IPS-11a (cell line): ENCODE results near the gene SF1.

Source experiments
- H3K4me3 ChIP-seq: one replicate; pipeline ENCODE4 v1.5.1; 2013; ENCODE audit warnings: low read depth, low read length, control low read depth

The SF1 gene

GRCh38 chr11:64801561-64802369 is 23.4 kb upstream of the SF1 start:
- no peak overlapping the region for H3K4me3 ChIP-seq

- no peak overlapping the region for H3K4me3 ChIP-seq
These were observed 22.8 kb upstream of the SF1 start for GRCh38 chr11:64801158-64801464.

GRCh38 chr11:64800303-64801157 is 22.2 kb upstream of the SF1 start:
- no peak overlapping the region for H3K4me3 ChIP-seq

GRCh38 chr11:64799623-64800302 is 21.4 kb upstream of the SF1 start:
- no peak overlapping the region for H3K4me3 ChIP-seq

- no peak overlapping the region for H3K4me3 ChIP-seq
These were observed 20.9 kb upstream of the SF1 start for GRCh38 chr11:64799256-64799622.

GRCh38 chr11:64796757-64797541 is 18.6 kb upstream of the SF1 start:
- H3K4me3 ChIP-seq = no peak overlapping the region

GRCh38 chr11:64796047-64796756 is 17.9 kb upstream of the SF1 start:
- no peak overlapping the region for H3K4me3 ChIP-seq

- no peak overlapping the region for H3K4me3 ChIP-seq
These were observed 16.2 kb upstream of the SF1 start for GRCh38 chr11:64794526-64794925.

GRCh38 chr11:64793271-64794160 is 15.2 kb upstream of the SF1 start:
- no peak overlapping the region for H3K4me3 ChIP-seq

GRCh38 chr11:64792482-64792881 is 14.1 kb upstream of the SF1 start:
- no peak overlapping the region for H3K4me3 ChIP-seq

GRCh38 chr11:64791781-64792291 is 13.5 kb upstream of the SF1 start:
- no peak overlapping the region for H3K4me3 ChIP-seq

GRCh38 chr11:64790205-64791095 is 12.1 kb upstream of the SF1 start:
- no peak overlapping the region for H3K4me3 ChIP-seq

GRCh38 chr11:64789331-64790204 is 11.2 kb upstream of the SF1 start:
- H3K4me3 ChIP-seq = no peak overlapping the region

GRCh38 chr11:64788321-64789215 is 10.2 kb upstream of the SF1 start:
- H3K4me3 ChIP-seq = no peak overlapping the region

GRCh38 chr11:64787526-64788320 is 9.4 kb upstream of the SF1 start:
- no peak overlapping the region for H3K4me3 ChIP-seq
